ENCODE data around the gene SLC30A2.
A peak's percentile ranks its signal among the peaks of the same experiment; 100 is the strongest.

SLC30A2 gene

DNA sequence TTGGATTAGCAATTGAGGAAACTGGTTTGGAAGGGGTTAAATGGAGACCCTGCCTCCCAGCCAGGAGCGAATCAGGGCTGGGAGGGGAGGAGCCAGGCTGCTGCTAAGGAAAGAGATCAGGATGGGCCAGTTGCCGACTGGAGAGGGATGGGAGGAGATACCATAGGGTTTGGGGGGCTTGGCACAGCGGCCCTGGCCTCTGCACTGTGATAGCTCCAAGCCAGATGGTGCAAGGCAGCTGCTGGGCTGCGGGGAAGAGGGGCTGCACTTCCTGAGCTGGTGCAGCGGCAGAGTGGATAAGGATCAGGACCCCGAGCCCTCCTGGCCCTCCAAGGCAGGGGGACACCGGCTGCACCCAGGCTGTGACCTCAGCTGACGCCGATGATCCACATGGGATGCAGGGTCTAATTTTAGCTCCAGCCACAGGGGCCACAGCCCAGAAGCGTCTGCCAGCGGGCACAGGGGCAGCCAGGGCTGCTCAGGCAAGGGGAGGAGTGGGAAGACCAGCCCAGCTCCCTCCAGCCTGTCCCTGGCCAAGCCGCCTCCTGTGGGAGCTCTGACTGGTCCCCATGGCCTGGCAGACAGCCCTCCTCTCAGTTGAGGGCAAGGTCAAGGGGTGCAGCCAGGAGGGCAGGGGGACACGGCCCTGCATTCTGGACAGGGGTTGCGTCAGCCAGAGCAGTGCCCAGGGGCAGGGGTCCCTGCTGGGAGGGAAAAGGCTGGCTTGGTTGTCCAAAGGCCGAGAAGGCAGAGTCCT is 24.1 kb downstream of the SLC30A2 start, which contains the start of gene EXTL1:
Gene EXTL1, plus strand, starts transcription at position 129 of the 757 bp plus-strand sequence. CDS start 872 bp downstream, outside the sequence.
- DNase-seq (ENCODE audit: low read depth, low spot score) = no peak

- DNase-seq (ENCODE audit: low read depth, low spot score) = no peak
Measured at GRCh38 chr1:26020941-26021646, 24.8 kb downstream of the SLC30A2 start.

DNA sequence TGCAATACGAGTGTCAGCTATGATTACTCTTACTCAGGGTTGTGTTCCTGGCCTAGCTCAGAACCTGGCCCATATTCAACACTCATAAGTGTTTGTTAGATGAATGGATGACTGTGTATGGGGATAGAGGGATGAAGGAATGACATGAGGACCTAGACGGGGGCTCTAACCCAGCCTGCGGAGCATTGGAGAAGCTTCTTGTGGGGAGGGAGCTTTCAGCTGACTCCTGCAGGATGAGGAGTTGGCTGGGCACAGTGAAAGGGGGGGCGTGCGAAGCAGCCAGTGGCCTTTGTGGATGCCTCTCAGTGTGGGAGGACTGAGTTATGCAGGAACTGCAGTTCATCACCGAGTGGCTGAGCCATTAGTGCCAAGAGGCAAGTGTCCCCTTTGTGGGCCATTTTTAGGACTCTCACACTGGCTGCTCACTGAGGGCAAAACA is 25.6 kb downstream of the SLC30A2 start:
- DNase-seq (ENCODE audit: low read depth, low spot score) = no peak

GRCh38 chr1:26019641-26020315 is 26.1 kb downstream of the SLC30A2 start:
- no peak for DNase-seq (ENCODE audit: low read depth, low spot score)

- DNase-seq (ENCODE audit: low read depth, low spot score) = no peak
Measured at GRCh38 chr1:26017606-26018005, 28.3 kb downstream of the SLC30A2 start.

DNA sequence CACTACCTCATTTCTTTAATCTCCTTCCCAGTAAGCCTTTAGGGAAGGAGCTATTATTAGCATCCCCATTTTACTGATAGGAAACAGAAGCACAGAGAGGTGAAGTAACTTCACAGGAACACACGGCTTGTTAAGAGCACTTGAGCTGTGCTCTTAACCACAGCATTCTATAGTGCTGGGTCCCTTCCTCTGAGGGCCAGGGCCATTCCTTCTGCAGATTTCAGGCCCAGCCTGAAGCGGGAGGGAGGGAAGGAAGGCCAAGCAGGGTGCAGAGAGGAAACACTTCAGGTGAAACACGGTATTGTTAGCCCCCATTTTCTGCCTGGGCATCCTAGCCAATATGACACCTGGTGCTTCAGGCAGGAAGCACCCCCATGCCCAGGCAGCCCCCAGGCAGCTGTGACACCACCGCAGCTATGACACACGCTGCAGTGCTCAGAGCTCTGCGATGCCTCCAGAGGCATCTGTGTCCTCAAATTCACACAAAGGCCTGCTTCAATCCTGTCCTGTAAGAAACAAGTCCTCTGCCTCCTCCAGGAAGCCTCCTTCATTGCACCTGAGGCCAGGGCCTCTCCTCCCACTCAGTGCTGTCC is 28.9 kb downstream of the SLC30A2 start:
- DNase-seq (ENCODE audit: low read depth, low spot score) = no peak

GRCh38 chr1:26016258-26016952 is 29.5 kb downstream of the SLC30A2 start:
- no peak for DNase-seq (ENCODE audit: low read depth, low spot score)

DNA sequence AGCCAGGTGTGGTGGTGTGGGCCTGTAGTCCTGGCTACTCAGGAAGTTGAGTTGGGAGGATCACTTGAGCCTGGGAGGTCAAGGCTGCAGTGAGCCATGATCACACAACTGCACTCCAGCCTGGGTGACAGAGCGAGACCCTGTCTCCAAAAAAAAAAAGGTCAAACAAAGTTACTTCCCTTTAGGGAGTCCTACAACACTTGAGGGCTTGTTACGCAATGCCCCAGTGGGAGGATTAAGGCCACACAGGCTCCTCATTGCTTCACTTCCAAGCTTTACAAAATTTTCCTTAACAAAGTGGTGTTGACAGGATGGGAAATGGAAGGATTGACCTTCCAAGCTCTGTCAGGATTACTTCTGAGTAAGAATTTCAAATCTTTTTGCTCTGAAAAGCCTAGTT is 30.6 kb downstream of the SLC30A2 start:
- DNase-seq (ENCODE audit: low read depth, low spot score) = no peak

DNA sequence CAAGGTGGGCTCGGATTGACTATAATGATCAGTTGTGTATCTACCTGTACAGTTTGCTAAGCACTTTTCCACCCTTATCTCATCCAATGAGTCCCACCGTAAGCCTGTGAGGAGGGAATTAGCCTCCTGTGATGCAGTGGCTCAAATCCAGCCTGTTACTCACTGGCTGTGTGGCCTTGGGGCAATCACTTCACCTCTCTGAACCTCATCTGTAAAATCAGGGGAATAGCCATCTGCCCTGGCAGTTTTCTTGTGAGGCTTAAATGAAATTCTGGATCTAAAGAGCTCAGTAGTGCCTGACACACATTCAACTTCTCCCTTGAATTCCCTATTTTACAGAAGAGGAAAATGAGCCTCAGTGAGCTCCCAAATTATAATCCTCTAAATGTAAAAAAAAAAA is 31.7 kb downstream of the SLC30A2 start:
- no peak for DNase-seq (ENCODE audit: low read depth, low spot score)

- DNase-seq (ENCODE audit: low read depth, low spot score) = no peak
Measured at GRCh38 chr1:26012864-26013263, 33.1 kb downstream of the SLC30A2 start.

GRCh38 chr1:26010825-26011224 is 35.1 kb downstream of the SLC30A2 start:
- DNase-seq (ENCODE audit: low read depth, low spot score) = no peak

GRCh38 chr1:26009796-26010447 is 36.0 kb downstream of the SLC30A2 start:
- no peak for DNase-seq (ENCODE audit: low read depth, low spot score)

DNA sequence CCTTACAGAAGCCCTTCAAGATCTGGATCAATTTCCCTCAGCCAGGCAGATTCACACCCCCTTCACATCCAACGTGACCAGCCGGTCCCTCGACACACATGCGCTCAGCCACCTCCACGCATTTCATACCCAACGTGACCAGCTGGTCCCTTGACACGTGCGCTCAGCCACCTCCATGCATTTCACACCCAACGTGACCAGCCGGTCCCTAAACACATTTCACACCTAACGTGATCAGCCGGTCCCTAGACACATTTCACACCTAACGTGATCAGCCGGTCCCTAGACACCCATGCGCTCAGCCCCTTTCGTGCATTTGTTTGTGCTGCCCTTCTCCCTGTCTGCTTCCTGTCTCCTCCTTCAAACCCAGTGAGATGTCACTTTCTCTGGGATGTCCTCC is 39.2 kb downstream of the SLC30A2 start:
- DNase-seq (ENCODE audit: low read depth, low spot score) = no peak

GRCh38 chr1:26005434-26006105 is 40.3 kb downstream of the SLC30A2 start:
- no peak for DNase-seq (ENCODE audit: low read depth, low spot score)

GRCh38 chr1:26003756-26004155 is 42.2 kb downstream of the SLC30A2 start:
- DNase-seq (ENCODE audit: low read depth, low spot score) = no peak

- DNase-seq (ENCODE audit: low read depth, low spot score) = no peak
Measured at GRCh38 chr1:26003262-26003661, 42.7 kb downstream of the SLC30A2 start.

GRCh38 chr1:25999041-25999800 is 46.7 kb downstream of the SLC30A2 start:
- no peak for DNase-seq (ENCODE audit: low read depth, low spot score)

- peak; percentile 99 for DNase-seq (ENCODE audit: low read depth, low spot score)
Measured at GRCh38 chr1:25997828-25998761, 47.8 kb downstream of the SLC30A2 start, which contains the start of gene PAFAH2. Gene PAFAH2 (minus strand): TSS chr1:25998063. CDS start chr1:25990816, 7,247 bp downstream.
